ENCODE measurements around the gene STAT3. TPM values are rescaled to one million over a fixed set of nuclear protein-coding genes. Genes with fewer than 3 reads are reported as not detected.

The STAT3 gene
- total RNA-seq, 5 donors from 2014 or later (not counting 1 experiment from before 2014, with no cell fraction given) = 113 to 242 (median 129) TPM

- H3K4me3 Mint-ChIP-seq = peak overlapping the region; percentile 95 to 100 (median 96)
- ATAC-seq (replicated peaks in 1 of 4) = no peak
- H3K4me3 ChIP-seq (ENCODE audit: control insufficient read depth in 1 of 2, extremely low read depth in 1 of 2, low read length in 1 of 2) = peak overlapping the region in 1 of 2 donors; percentile 33
- DNase-seq = no peak
- peaks cover 15% of the 10 kb centered on the region for H3K36me3 Mint-ChIP-seq
- H3K27ac ChIP-seq (ENCODE audit: low read length) = peak overlapping the region; percentile 87
- H3K9me3 Mint-ChIP-seq = no peaks in the 10 kb centered on the region
- no peaks in the 10 kb centered on the region for H3K27me3 ChIP-seq (replicated peaks in 1 of 2; ENCODE audit: control insufficient read depth in 2 of 2, extremely low read depth in 1 of 2, insufficient read depth in 2 of 2, low read length in 1 of 2)
- CTCF ChIA-PET = interaction anchor here in 1 of 2 donors (1.2 kb wide), 1 partner anchor 48 kb away, joined by 3 read pairs; no protein-coding TSS in a partner anchor
- H3K27ac Mint-ChIP-seq = peak overlapping the region; percentile 92 to 95
- POLR2A ChIA-PET = interaction anchor here (0.6 to 11.7 kb wide), 2 partner anchors 23 kb away, joined by 4 to 147 read pairs; no protein-coding TSS in a partner anchor
- H3K36me3 ChIP-seq (ENCODE audit: control insufficient read depth in 2 of 2, extremely low read depth in 1 of 2, insufficient read depth in 1 of 2, low read length in 1 of 2) = no peaks in the 10 kb centered on the region
- peaks cover 27 to 59% of the 10 kb centered on the region in 2 experiments for H3K4me1 ChIP-seq (ENCODE audit: control insufficient read depth in 1 of 2, extremely low read depth in 1 of 2, insufficient read depth in 2 of 2, low read length in 2 of 2)
- H3K27me3 Mint-ChIP-seq = no peaks in the 10 kb centered on the region
- no peaks in the 10 kb centered on the region for H3K9me3 ChIP-seq
- peaks cover 73 to 83% (median 74%) of the 10 kb centered on the region in 3 donors for H3K4me1 Mint-ChIP-seq
Observed at GRCh38 chr17:42271779-42272035, 116.5 kb downstream of the STAT3 start.

- H3K36me3 Mint-ChIP-seq = peaks cover 18% of the 10 kb centered on the region
- CTCF ChIA-PET = interaction anchor here in 1 of 2 donors (1.2 to 1.3 kb wide), 2 partner anchors 48 to 49 kb away, joined by 3 to 4 read pairs; no protein-coding TSS in a partner anchor
Observed at GRCh38 chr17:42271006-42271778, 117.0 kb downstream of the STAT3 start.

DNA sequence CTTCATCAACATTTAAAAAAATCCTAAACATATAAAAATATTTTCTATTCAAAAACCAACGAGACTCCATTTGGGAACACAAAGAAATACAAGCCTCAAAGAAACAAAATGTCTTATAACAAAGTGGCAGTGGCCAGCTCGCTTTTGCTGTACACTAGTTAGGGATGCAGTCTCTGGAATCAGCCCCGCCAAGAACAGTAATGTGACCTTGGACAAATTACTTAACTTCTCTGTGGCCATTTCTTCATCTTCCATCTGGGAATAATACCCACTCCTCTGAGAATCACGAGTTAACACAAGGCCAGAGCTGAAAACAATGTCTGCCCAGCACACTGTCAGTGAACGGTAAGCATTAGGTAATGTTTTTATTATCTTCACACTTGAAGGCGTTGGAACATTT lies 117.6 kb downstream of the STAT3 start:
- no peak for ATAC-seq (replicated peaks in 1 of 4)
- peaks cover 18% of the 10 kb centered on the region for H3K36me3 Mint-ChIP-seq
- no peak for DNase-seq
- WGBS (ENCODE audit: insufficient coverage) = 46% methylated on average over 3 of the region's 6 CpGs
- H3K4me3 Mint-ChIP-seq = peak overlapping the region; percentile 95 to 100 (median 96)
- H3K27ac Mint-ChIP-seq = peak overlapping the region; percentile 92 to 95
- no peaks in the 10 kb centered on the region for H3K9me3 Mint-ChIP-seq
- Histone ChIP-seq H3K27me3 (replicated peaks in 1 of 2; ENCODE audit: control insufficient read depth in 2 of 2, extremely low read depth in 1 of 2, insufficient read depth in 2 of 2, low read length in 1 of 2) (no peaks in the 10 kb centered on the region), H3K4me1 (ENCODE audit: control insufficient read depth in 1 of 2, extremely low read depth in 1 of 2, insufficient read depth in 2 of 2, low read length in 2 of 2) (peaks cover 32 to 59% of the 10 kb centered on the region in 2 experiments), H3K4me3 (ENCODE audit: control insufficient read depth in 1 of 2, extremely low read depth in 1 of 2, low read length in 1 of 2) (no peak overlapping the region), H3K36me3 (ENCODE audit: control insufficient read depth in 2 of 2, extremely low read depth in 1 of 2, insufficient read depth in 1 of 2, low read length in 1 of 2) (no peaks in the 10 kb centered on the region), H3K9me3 (no peaks in the 10 kb centered on the region), H3K27ac (ENCODE audit: low read length) (peak overlapping the region; percentile 87)
- CTCF ChIA-PET = interaction anchor here in 1 of 2 donors (0.5 to 1.3 kb wide), 3 partner anchors 48 to 251 kb away, joined by 3 to 4 read pairs (median 4); partner anchors contain the start of gene NKIRAS2
- POLR2A ChIA-PET = interaction anchor here (0.8 to 11.7 kb wide), 2 partner anchors 18 to 22 kb away, joined by 3 to 147 read pairs; no protein-coding TSS in a partner anchor
- H3K4me1 Mint-ChIP-seq = peaks cover 78 to 86% (median 82%) of the 10 kb centered on the region in 3 donors
- H3K27me3 Mint-ChIP-seq = no peaks in the 10 kb centered on the region

More at GRCh38 chr17:42271006-42271778, 117.0 kb downstream of the STAT3 start:
- DNase-seq (no peak), ATAC-seq (replicated peaks in 1 of 4) (no peak)
- Histone ChIP-seq H3K27me3 (replicated peaks in 1 of 2; ENCODE audit: control insufficient read depth in 2 of 2, extremely low read depth in 1 of 2, insufficient read depth in 2 of 2, low read length in 1 of 2) (no peaks in the 10 kb centered on the region), H3K4me1 (ENCODE audit: control insufficient read depth in 1 of 2, extremely low read depth in 1 of 2, insufficient read depth in 2 of 2, low read length in 2 of 2) (peaks cover 29 to 59% of the 10 kb centered on the region in 2 experiments), H3K36me3 (ENCODE audit: control insufficient read depth in 2 of 2, extremely low read depth in 1 of 2, insufficient read depth in 1 of 2, low read length in 1 of 2) (no peaks in the 10 kb centered on the region), H3K27ac (ENCODE audit: low read length) (peak overlapping the region; percentile 87), H3K4me3 (ENCODE audit: control insufficient read depth in 1 of 2, extremely low read depth in 1 of 2, low read length in 1 of 2) (no peak overlapping the region), H3K9me3 (no peaks in the 10 kb centered on the region)
- WGBS (ENCODE audit: insufficient coverage) = no CpG with 5 or more reads among the region's 3 CpGs
- peak overlapping the region; percentile 92 to 95 for H3K27ac Mint-ChIP-seq
- H3K27me3 Mint-ChIP-seq = no peaks in the 10 kb centered on the region
- POLR2A ChIA-PET = interaction anchor here (0.5 to 11.7 kb wide), 3 partner anchors 23 kb away, joined by 4 to 147 read pairs (median 7); no protein-coding TSS in a partner anchor
- H3K9me3 Mint-ChIP-seq = no peaks in the 10 kb centered on the region
- H3K4me1 Mint-ChIP-seq = peaks cover 76 to 87% (median 79%) of the 10 kb centered on the region in 3 donors
- H3K4me3 Mint-ChIP-seq = peak overlapping the region; percentile 95 to 100 (median 96)

DNA sequence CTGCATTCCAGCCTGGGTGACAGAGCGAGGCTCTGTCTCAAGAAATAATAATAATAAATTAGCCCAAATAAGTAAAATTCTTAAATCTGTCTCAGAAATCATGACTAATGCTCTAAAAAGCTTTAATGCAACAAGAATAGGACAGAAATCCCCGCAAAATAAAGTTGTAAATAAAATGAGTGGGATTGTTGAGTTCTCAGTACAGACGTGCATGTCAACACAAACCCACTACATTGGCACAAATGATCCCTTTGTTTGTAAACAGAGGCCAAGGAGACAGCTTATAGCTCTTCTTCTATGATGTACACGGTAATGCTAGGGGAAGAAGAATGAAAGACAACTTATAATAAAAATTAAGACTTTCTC lies 118.1 kb downstream of the STAT3 start:
- H3K9me3 Mint-ChIP-seq = no peaks in the 10 kb centered on the region
- H3K4me3 Mint-ChIP-seq = peak overlapping the region in 2 of 3 donors; percentile 53
- H3K36me3 Mint-ChIP-seq = peaks cover 16% of the 10 kb centered on the region
- no peaks in the 10 kb centered on the region for H3K36me3 ChIP-seq (ENCODE audit: control insufficient read depth in 2 of 2, extremely low read depth in 1 of 2, insufficient read depth in 1 of 2, low read length in 1 of 2)
- DNase-seq = no peak
- POLR2A ChIA-PET = interaction anchor here (0.6 to 11.7 kb wide), 5 partner anchors 19 to 456 kb away, joined by 3 to 147 read pairs (median 5); no protein-coding TSS in a partner anchor
- no peak for ATAC-seq (replicated peaks in 1 of 4)
- peaks cover 82% of the 10 kb centered on the region in 3 donors for H3K4me1 Mint-ChIP-seq
- CTCF ChIA-PET = interaction anchor here in 1 of 2 donors (0.5 to 1.3 kb wide), 3 partner anchors 48 to 250 kb away, joined by 3 to 4 read pairs (median 4); partner anchors contain the start of gene NKIRAS2
- no peaks in the 10 kb centered on the region for H3K27me3 Mint-ChIP-seq
- WGBS (ENCODE audit: insufficient coverage) = no CpG with 5 or more reads among the region's 4 CpGs
- no peak overlapping the region for H3K4me3 ChIP-seq (ENCODE audit: control insufficient read depth in 1 of 2, extremely low read depth in 1 of 2, low read length in 1 of 2)
- no peaks in the 10 kb centered on the region for H3K9me3 ChIP-seq
- H3K27ac ChIP-seq (ENCODE audit: low read length) = peak overlapping the region; percentile 87
- no peaks in the 10 kb centered on the region for H3K27me3 ChIP-seq (replicated peaks in 1 of 2; ENCODE audit: control insufficient read depth in 2 of 2, extremely low read depth in 1 of 2, insufficient read depth in 2 of 2, low read length in 1 of 2)
- peaks cover 32 to 59% of the 10 kb centered on the region in 2 experiments for H3K4me1 ChIP-seq (ENCODE audit: control insufficient read depth in 1 of 2, extremely low read depth in 1 of 2, insufficient read depth in 2 of 2, low read length in 2 of 2)
- peak overlapping the region; percentile 86 to 91 for H3K27ac Mint-ChIP-seq

DNA sequence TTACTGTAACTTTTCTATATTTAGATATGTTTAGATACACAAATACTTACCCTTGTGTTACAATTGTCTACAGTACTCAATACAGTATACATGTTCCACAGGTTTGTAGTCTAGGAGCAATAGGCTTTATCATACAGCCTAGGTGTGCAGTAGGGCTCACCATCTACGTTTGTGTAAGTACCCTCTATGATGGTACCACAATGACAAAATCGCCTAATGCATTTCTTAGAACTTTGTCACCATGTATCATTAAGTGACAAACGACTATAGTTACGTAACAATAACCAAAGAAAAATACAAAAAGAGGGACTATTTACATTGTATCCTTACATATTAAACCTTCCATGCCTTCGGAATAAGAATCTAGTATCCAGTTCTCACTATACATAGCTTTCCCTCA lies 120.0 kb downstream of the STAT3 start:
- ChIA-PET POLR2A (interaction anchor here (1.0 to 11.7 kb wide), 4 partner anchors 16 to 120 kb away, joined by 3 to 147 read pairs (median 14); partner anchors contain the start of gene STAT3 (in 1 of the 2)), CTCF (interaction anchor here in 1 of 2 donors (0.6 to 1.7 kb wide), 2 partner anchors 46 to 85 kb away, joined by 3 to 6 read pairs; no protein-coding TSS in a partner anchor)
- no peaks in the 10 kb centered on the region for H3K27me3 Mint-ChIP-seq
- peak overlapping the region; percentile 83 for H3K27ac ChIP-seq (ENCODE audit: low read length)
- 73% methylated on average over 4 of the region's 5 CpGs for WGBS (ENCODE audit: insufficient coverage)
- peaks cover 68 to 75% (median 73%) of the 10 kb centered on the region in 3 donors for H3K4me1 Mint-ChIP-seq
- H3K9me3 Mint-ChIP-seq = no peaks in the 10 kb centered on the region
- ATAC-seq (replicated peaks in 1 of 4) (no peak), DNase-seq (no peak)
- H3K4me3 ChIP-seq (ENCODE audit: control insufficient read depth in 1 of 2, extremely low read depth in 1 of 2, low read length in 1 of 2) = no peak overlapping the region
- H3K36me3 Mint-ChIP-seq = peaks cover 18% of the 10 kb centered on the region
- H3K36me3 ChIP-seq (ENCODE audit: control insufficient read depth in 2 of 2, extremely low read depth in 1 of 2, insufficient read depth in 1 of 2, low read length in 1 of 2) = no peaks in the 10 kb centered on the region
- peak overlapping the region; percentile 32 to 42 (median 34) for H3K4me3 Mint-ChIP-seq
- no peaks in the 10 kb centered on the region for H3K27me3 ChIP-seq (replicated peaks in 1 of 2; ENCODE audit: control insufficient read depth in 2 of 2, extremely low read depth in 1 of 2, insufficient read depth in 2 of 2, low read length in 1 of 2)
- H3K9me3 ChIP-seq = no peaks in the 10 kb centered on the region
- peaks cover 36 to 49% of the 10 kb centered on the region in 2 experiments for H3K4me1 ChIP-seq (ENCODE audit: control insufficient read depth in 1 of 2, extremely low read depth in 1 of 2, insufficient read depth in 2 of 2, low read length in 2 of 2)
- peak overlapping the region; percentile 83 to 91 for H3K27ac Mint-ChIP-seq

Data from T-cell (primary cell).